GM23248 (cell line): ENCODE measurements around the gene PSENEN. TPM values are rescaled to one million over a fixed set of nuclear protein-coding genes. Genes with fewer than 3 reads are reported as not detected.
A peak's percentile ranks its signal among the peaks of the same experiment; 100 is the strongest.

Source experiments
- DNase-seq: peaks from one replicate; pipeline ENCODE4 v3.0.0-alpha.2; 2015
- H2AFZ ChIP-seq: fragments of 200-600 bp; sonication (generic); 2 replicates; pipeline ENCODE4 v1.6.1; 2016; ENCODE audit warnings: antibody characterized with exemption
- H3F3A ChIP-seq: fragments of 200-600 bp; sonication (generic); 2 replicates; pipeline ENCODE4 v1.6.1; 2016; ENCODE audit warnings: mild to moderate bottlenecking, antibody characterized with exemption, mixed run types; ENCODE audit not compliant: insufficient read depth
- H3K27ac ChIP-seq: fragments of 200-600 bp; sonication (generic); 2 replicates; pipeline ENCODE4 v1.5.1; 2016; ENCODE audit warnings: mild to moderate bottlenecking
- H3K27me3 ChIP-seq: fragments of 200-600 bp; sonication (generic); replicated peaks from 2 replicates; pipeline ENCODE4 v1.6.1; 2016; ENCODE audit warnings: mild to moderate bottlenecking; ENCODE audit not compliant: insufficient read depth
- H3K36me3 ChIP-seq: fragments of 200-600 bp; sonication (generic); 2 replicates; pipeline ENCODE4 v1.6.1; 2016; ENCODE audit warnings: low read depth, mild to moderate bottlenecking
- H3K4me1 ChIP-seq: fragments of 200-600 bp; sonication (generic); 2 replicates; pipeline ENCODE4 v1.6.1; 2016; ENCODE audit warnings: mild to moderate bottlenecking; ENCODE audit not compliant: insufficient read depth
- H3K4me2 ChIP-seq: fragments of 200-600 bp; sonication (generic); one replicate; pipeline ENCODE4 v1.6.1; 2016; ENCODE audit warnings: mild to moderate bottlenecking; ENCODE audit not compliant: unreplicated experiment
- H3K4me3 ChIP-seq: fragments of 200-600 bp; sonication (generic); 2 replicates; pipeline ENCODE4 v1.5.1; 2016; ENCODE audit warnings: mild to moderate bottlenecking
- H3K79me2 ChIP-seq: fragments of 200-600 bp; sonication (generic); 2 replicates; pipeline ENCODE4 v1.6.1; 2016; ENCODE audit warnings: mild to moderate bottlenecking; ENCODE audit not compliant: insufficient read depth
- H3K9ac ChIP-seq: fragments of 200-600 bp; sonication (generic); 2 replicates; pipeline ENCODE4 v1.6.1; 2016; ENCODE audit warnings: mild to moderate bottlenecking
- H3K9me2 ChIP-seq: fragments of 200-600 bp; sonication (generic); 2 replicates; pipeline ENCODE4 v1.6.1; 2016; ENCODE audit warnings: mixed run types, mild to moderate bottlenecking, moderate library complexity; ENCODE audit not compliant: insufficient read depth
- H3K9me3 ChIP-seq: fragments of 200-600 bp; sonication (generic); one replicate; pipeline ENCODE4 v1.6.1; 2017; ENCODE audit warnings: low read depth
- H4K20me1 ChIP-seq: fragments of 200-600 bp; sonication (generic); 2 replicates; pipeline ENCODE4 v1.6.0; 2016; ENCODE audit not compliant: insufficient read depth
- EZH2 ChIP-seq: fragments of 200-600 bp; sonication (generic); IDR thresholded peaks from 2 replicates; pipeline ENCODE4 v1.6.1; 2018; ENCODE audit warnings: antibody characterized with exemption, mild to moderate bottlenecking; ENCODE audit not compliant: insufficient read depth, poor library complexity, severe bottlenecking
- EZH2phosphoT487 ChIP-seq: fragments of 200-600 bp; sonication (generic); IDR thresholded peaks from 2 replicates; pipeline ENCODE4 v1.6.1; 2018; ENCODE audit warnings: antibody characterized with exemption, moderate library complexity, mild to moderate bottlenecking, low read depth; ENCODE audit not compliant: insufficient read depth
- WGBS, 2 experiments: methylation state at CpG; one replicate each; pipeline ENCODE4 v1.1.6; 2015 to 2017; ENCODE audit warnings: low lambda C conversion rate in 2 of 2, low coverage in 1 of 2; ENCODE audit errors: missing lambda C conversion rate in 2 of 2; 5-methylcytosine and 5-hydroxymethylcytosine counted together
- in situ Hi-C: fragments of 300-500 bp; cut with MboI; formaldehyde crosslinking; loops from 2 replicates; pipeline ENCODE4 v1.15.0; 2020
- polyA plus RNA-seq: library from polyadenylated mRNA; unstranded; fragments of >200 nt; fragmentation: Nextera tagmentation; extraction: Ambion mirVana; gene quantifications from 2 replicates; pipeline ENCODE4 v1.2.1, GENCODE V29; 2016
- total RNA-seq: library from RNA; depleted of rRNA; stranded (reverse); fragments of >200 nt; shearing (Covaris generic); gene quantifications from 2 replicates; pipeline ENCODE4 v1.2.3, GENCODE V29; 2014

PSENEN gene
- total and polyA plus RNA-seq, 2 experiments from 2014 or later: 21.6 to 108 TPM

DNA sequence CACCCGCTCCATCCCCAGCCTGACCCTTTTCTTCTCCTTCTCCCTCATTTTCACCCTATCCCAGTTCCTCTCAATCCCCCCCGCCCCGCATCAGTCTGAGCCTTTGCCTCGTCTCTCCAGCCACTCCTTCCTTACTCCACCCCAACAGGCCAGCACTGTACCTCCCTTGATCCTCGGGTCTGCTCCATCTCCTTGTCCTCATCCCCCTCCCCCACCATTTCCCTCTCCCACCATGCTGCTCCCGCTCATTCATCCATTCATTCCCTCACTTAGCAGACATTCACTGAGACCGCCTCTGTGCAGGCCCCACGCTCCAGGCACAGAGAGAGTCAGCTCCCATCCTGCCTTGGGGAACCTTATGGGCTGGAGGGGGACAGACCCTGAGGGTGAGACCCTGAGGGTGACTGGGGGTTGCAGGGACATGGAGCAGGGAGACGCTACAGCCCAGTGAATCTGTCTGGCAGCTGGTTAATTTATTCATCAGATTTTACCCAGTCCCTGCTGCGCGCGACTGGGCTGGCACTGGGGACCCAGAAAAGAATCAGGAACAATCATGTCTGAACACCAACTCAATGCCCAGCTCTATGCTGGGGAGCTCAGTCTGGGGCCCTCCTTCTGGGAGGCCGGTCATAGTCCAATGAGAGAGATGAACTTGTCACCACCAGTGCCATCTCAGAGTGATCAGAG lies 30.8 kb downstream of the PSENEN start:
- TF ChIP-seq EZH2: no peak
- peak; percentile 12 for DNase-seq
- Histone ChIP-seq H3K36me3 (no peaks in the 10 kb centered on the region), H4K20me1 (no peaks in the 10 kb centered on the region), H3K4me2 (peak overlapping the region; percentile 58), H3K9ac (peak overlapping the region; percentile 71), H3K27me3 (no peaks in the 10 kb centered on the region), H3K4me3 (peak overlapping the region; percentile 72), H3K9me2 (no peaks in the 10 kb centered on the region), H3K27ac (no peak overlapping the region), H3K4me1 (no peaks in the 10 kb centered on the region), H3K79me2 (no peaks in the 10 kb centered on the region), H3F3A (peaks cover 12% of the 10 kb centered on the region), H3K9me3 (no peaks in the 10 kb centered on the region), H2AFZ (peak overlapping the region; percentile 75)
- in situ Hi-C loops: no loop called here
- 59 to 60% methylated on average over 12 to 13 of the region's 13 CpGs for WGBS, 2 experiments

DNA sequence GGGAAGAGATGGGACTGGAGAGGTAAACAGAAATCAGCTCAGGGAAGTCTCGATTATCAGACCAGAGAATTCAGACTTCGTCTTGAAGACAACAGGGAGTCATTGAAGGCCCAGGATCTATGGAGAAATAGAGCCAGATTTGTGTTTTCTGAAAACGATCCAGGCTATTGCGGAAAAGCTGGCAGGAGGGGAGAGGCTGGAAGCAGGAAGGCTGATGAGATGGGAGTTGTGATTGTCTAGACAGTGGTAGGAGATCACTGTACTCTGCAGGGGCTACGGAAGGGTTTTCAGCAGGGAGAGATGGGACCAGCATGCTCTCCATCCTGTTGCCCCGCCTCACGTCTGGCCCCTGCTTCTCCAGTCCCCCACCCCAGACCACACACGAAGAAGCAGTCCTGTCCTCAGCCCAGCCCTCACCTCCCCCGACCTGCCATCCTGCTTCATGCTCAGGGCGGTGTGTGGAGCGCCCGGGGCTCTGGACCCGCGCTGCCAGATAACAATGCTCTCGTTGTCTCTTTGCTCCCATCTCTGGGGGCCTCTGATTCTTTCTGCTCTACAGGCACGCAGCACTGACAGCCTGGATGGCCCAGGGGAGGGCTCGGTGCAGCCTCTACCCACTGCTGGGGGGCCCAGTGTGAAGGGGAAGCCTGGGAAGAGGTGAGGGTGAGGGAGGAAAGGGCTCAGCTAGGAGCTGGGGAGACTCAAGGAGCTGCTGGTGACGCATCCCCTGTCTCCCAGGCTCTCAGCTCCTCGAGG lies 31.8 kb downstream of the PSENEN start:
- no peaks in the 10 kb centered on the region for H4K20me1 ChIP-seq
- in situ Hi-C loops: no loop called here
- H3K79me2 ChIP-seq: no peaks in the 10 kb centered on the region
- H3K4me2 ChIP-seq: no peak overlapping the region
- H2AFZ ChIP-seq: no peak overlapping the region
- H3K9me3 ChIP-seq: no peaks in the 10 kb centered on the region
- H3K27ac ChIP-seq: no peak overlapping the region
- no peaks in the 10 kb centered on the region for H3K36me3 ChIP-seq
- no peak for DNase-seq
- no peak overlapping the region for H3K4me3 ChIP-seq
- no peak overlapping the region for H3K9ac ChIP-seq
- no peaks in the 10 kb centered on the region for H3K27me3 ChIP-seq
- peaks cover 11% of the 10 kb centered on the region for H3F3A ChIP-seq
- 81 to 83% methylated on average over 19 of the region's 19 CpGs for WGBS, 2 experiments
- H3K4me1 ChIP-seq: no peaks in the 10 kb centered on the region
- H3K9me2 ChIP-seq: no peaks in the 10 kb centered on the region
- TF ChIP-seq EZH2phosphoT487 (no peak), EZH2 (no peak)

DNA sequence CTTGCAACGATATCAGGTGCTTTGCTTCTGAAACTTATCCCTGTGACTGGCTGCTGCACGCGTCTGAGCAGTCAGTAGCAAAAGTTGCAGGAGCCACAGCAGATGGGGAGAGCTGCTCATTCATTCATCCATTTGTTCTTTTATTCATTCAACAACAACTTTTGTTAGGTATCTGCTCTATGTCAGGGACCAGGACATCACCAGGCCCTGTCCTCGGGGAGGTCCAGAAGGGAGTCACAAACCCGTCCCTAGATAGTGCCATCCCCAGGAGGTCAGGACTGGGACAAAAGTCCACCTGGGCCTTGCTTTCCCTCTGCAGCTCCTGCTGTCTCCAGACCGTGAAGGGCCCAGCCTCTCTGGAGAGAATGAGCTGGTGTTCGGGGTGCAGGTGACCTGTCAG lies 32.5 kb downstream of the PSENEN start:
- WGBS, 2 experiments: 96 to 98% methylated on average over 7 of the region's 7 CpGs
- H2AFZ ChIP-seq: no peak overlapping the region
- no peak overlapping the region for H3K4me3 ChIP-seq
- no peaks in the 10 kb centered on the region for H3K79me2 ChIP-seq
- DNase-seq: no peak
- no peaks in the 10 kb centered on the region for H3K9me2 ChIP-seq
- no peak overlapping the region for H3K9ac ChIP-seq
- H3K4me1 ChIP-seq: no peaks in the 10 kb centered on the region
- in situ Hi-C loops: no loop called here
- H4K20me1 ChIP-seq: no peaks in the 10 kb centered on the region
- H3K27ac ChIP-seq: no peak overlapping the region
- no peak for TF ChIP-seq EZH2phosphoT487
- no peak for TF ChIP-seq EZH2
- H3F3A ChIP-seq: peaks cover 4% of the 10 kb centered on the region
- H3K36me3 ChIP-seq: no peaks in the 10 kb centered on the region
- no peak overlapping the region for H3K4me2 ChIP-seq
- H3K27me3 ChIP-seq: no peaks in the 10 kb centered on the region
- no peaks in the 10 kb centered on the region for H3K9me3 ChIP-seq

DNA sequence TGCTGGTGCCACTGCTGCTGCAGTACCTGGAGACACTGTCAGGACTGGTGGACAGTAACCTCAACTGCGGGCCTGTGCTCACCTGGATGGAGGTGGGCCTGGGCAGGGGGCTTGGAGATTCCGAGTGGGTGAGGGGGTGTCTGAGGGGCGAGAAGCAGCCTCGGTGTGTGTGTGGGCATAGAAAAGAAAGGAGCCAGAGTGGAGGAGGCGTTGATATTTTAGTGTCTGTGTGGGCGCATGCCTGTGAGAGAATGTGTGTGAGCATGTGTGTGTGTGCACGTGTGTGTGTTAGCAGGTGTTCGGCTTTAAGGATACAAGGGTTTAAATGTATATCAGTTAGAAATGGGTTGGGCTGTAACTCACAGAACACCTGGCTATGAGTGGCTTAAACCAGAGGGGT lies 33.6 kb downstream of the PSENEN start:
- Histone ChIP-seq H3K9me2 (no peaks in the 10 kb centered on the region), H2AFZ (no peak overlapping the region), H3K4me2 (no peak overlapping the region), H3K4me3 (no peak overlapping the region), H3K9me3 (no peaks in the 10 kb centered on the region), H3K79me2 (no peaks in the 10 kb centered on the region), H4K20me1 (no peaks in the 10 kb centered on the region), H3K9ac (no peak overlapping the region), H3F3A (no peaks in the 10 kb centered on the region), H3K27ac (no peak overlapping the region), H3K4me1 (no peaks in the 10 kb centered on the region), H3K36me3 (no peaks in the 10 kb centered on the region), H3K27me3 (no peaks in the 10 kb centered on the region)
- WGBS, 2 experiments: 83 to 85% methylated on average over 8 of the region's 8 CpGs
- in situ Hi-C loops: no loop called here
- no peak for DNase-seq
- TF ChIP-seq EZH2 (no peak), EZH2phosphoT487 (no peak)
